GM18526 (cell line): ENCODE results near the gene DKC1.

Source experiments
- POLR2A ChIP-seq: IDR thresholded peaks from 3 replicates; pipeline ENCODE4 v1.6.1; 2011; ENCODE audit not compliant: insufficient read length; ENCODE audit errors: extremely low read depth

DKC1 gene

GRCh38 chrX:154761977-154762536 is 607 bp upstream of the DKC1 start:
- TF ChIP-seq POLR2A = no peak

- TF ChIP-seq POLR2A = no peak
Measured at GRCh38 chrX:154774622-154775021, 12.0 kb downstream of the DKC1 start.

DNA sequence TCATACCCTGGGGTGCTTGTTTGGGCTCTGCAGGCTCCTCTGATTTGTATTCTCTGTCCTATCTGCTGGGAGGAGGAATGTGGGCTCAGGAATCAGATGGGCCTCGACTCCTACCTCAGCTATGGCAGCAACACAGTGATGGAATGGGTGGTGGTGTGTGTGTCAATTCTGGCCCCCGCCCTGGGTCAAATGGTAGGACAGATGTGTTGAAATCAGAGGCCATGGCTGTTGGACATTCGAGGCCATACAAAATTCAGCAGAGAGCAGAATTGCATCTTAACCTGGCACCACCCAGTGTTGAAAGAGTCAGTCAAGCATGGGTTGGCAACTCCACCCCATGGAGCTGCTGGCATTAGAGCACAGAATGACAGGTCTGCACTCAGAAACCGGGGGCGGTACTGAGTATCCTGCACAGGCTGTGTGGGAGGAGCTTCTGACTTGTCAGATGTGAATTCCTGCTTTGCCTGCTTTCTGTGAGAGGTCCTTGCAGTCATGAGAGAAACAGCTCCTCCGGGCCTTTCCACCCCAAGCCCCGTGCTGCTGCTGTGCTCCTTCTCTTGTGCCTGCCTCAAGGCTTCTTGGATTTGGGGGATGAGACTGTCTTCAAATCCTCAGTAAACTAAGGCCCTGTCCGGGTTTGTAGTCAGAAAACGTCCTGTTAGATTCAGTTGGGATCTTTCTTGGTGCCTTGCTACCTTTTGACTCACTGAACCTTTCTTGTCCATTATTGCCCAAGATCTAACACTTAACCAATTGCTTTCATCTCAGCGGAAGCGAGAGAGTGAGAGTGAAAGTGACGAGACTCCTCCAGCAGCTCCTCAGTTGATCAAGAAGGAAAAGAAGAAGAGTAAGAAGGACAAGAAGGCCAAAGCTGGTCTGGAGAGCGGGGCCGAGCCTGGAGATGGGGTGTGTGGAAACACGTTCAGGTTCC is 13.0 kb downstream of the DKC1 start:
- TF ChIP-seq POLR2A = no peak

GRCh38 chrX:154776753-154777152 is 14.1 kb downstream of the DKC1 start:
- TF ChIP-seq POLR2A = no peak

- no peak for TF ChIP-seq POLR2A
Measured at GRCh38 chrX:154779261-154779660, 16.6 kb downstream of the DKC1 start.

DNA sequence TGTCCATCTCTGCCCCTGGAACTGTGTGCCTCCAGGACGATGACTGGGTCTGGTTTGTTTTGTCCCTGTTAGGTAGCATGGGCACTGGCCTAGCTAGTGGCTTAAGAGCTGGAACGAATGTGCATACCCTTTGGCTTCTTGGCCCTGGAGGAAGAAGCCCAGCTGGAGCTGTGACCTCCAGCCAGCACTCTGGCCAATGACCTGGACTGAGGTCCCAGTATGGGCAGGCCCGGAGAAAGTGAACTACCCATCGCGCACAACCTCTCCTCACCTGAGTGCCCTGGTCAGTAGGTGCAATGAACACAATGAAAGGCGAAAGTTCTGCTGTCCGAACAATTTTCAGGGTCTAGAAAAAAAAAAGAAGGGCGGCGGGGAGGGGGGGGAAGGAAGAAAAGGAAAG is 18.3 kb downstream of the DKC1 start:
- no peak for TF ChIP-seq POLR2A

- TF ChIP-seq POLR2A = no peak
Measured at GRCh38 chrX:154784149-154784995, 21.7 kb downstream of the DKC1 start.

- no peak for TF ChIP-seq POLR2A
Measured at GRCh38 chrX:154785716-154786115, 23.1 kb downstream of the DKC1 start.

GRCh38 chrX:154791467-154791866 is 28.8 kb downstream of the DKC1 start:
- TF ChIP-seq POLR2A = no peak

DNA sequence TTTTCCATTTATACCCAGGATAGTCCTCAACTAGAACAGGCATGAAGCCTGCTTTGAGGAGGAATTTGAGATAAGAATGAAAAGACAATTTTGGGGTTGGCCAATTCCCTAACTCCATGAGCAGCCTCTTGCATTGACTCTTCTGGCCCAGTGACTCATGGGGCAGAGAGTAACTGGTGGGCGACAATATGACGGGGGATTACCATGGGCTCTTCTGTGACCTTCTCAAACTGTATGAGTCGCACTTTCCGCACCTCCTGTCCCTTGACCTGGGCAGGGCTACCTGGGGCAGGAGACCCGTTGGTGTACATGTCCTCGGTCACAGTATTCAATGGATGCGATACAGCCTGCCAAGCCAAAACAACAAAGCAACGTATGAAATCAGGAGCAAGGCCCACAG is 29.3 kb downstream of the DKC1 start:
- TF ChIP-seq POLR2A = no peak

DNA sequence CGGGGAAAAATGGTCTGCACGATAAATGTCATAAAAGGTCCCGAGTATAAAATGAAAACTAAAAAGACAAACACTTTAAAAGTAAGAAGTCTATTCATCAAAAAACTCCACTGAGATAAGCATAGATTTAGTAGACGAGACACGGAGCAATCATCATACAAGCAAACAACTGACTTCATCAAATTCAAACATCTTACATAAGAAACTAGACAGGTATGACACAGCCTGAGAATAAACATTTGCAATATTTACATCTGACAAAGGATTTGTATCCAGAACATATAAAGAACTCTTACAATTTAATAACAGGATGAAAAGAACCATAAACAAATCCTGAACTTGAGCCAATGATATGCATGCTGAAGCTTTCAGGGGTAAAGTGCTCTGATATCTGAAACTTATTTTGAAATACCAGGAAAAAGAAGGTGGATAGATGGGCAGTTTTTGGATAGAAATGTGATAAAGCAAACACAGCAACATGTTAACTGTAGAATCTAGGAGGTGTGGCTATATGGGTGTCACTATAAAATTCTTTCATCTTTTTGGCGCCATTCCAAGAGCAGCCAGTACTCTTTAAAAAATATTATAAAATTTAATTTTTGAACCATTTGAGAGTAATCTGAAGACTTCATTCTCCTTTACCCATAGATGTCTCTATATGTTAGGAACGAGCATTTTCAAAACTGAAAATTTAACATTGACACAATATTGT is 30.6 kb downstream of the DKC1 start:
- TF ChIP-seq POLR2A = no peak

DNA sequence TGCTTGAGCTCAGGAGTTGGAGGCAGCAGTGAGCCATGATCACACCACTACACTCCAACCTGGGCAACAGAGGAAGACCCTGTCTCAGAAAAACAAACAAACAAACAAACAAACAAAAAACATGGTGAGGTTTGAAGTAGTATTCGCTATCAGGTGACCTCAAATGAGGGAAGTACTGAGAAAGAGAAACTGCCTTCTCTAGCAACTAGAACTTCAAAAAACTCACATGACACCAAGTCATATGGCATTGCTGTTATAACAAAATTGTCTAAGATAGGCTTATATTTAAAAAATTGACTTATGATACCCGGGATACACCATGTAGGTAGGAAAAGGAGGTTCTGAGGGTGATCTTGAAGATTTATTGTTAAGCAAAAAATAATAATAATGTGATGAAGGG is 32.4 kb downstream of the DKC1 start:
- TF ChIP-seq POLR2A = no peak

GRCh38 chrX:154797006-154797405 is 34.3 kb downstream of the DKC1 start:
- TF ChIP-seq POLR2A = no peak

DNA sequence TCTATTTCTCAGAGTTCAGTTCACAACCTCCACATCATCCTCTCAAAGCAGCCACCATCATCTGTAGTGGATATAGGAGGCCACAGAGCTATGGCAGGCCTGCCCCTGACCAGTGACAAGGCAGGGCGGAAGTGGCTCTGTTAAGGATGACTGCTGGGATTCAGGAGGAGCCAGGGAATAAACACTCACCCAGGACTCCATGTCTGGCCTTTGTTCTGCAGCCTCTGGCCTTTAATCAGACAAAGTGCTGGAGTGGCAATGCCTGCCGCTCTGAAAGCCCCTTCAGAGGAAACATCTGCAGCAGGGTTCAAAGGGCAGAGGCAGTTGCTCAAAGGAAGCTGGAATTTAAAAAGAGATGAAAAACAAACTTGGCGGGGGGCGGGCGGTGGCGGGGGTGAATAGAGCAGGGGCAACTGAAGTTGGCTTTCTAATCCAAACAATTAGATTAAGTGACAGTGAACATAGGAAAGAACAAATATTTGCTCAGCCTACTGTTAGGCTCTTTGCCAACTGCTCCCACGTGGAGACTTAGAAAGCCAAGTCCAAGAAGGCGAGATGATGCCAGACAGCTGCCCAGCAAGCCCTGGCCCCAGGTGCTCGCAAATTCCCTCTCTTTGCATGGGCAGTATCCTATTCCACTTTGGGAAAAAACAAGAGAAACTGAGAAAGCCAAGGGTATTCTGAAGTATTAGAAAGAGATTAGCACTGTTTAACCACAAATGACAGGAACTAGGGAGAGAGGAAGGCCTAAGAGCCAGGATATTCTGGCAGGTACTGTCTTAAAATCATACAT is 37.1 kb downstream of the DKC1 start:
- no peak for TF ChIP-seq POLR2A

- no peak for TF ChIP-seq POLR2A
Measured at GRCh38 chrX:154800478-154801210, 38.0 kb downstream of the DKC1 start.
